ENCODE results near the gene HOXB8.

The HOXB8 gene

DNA sequence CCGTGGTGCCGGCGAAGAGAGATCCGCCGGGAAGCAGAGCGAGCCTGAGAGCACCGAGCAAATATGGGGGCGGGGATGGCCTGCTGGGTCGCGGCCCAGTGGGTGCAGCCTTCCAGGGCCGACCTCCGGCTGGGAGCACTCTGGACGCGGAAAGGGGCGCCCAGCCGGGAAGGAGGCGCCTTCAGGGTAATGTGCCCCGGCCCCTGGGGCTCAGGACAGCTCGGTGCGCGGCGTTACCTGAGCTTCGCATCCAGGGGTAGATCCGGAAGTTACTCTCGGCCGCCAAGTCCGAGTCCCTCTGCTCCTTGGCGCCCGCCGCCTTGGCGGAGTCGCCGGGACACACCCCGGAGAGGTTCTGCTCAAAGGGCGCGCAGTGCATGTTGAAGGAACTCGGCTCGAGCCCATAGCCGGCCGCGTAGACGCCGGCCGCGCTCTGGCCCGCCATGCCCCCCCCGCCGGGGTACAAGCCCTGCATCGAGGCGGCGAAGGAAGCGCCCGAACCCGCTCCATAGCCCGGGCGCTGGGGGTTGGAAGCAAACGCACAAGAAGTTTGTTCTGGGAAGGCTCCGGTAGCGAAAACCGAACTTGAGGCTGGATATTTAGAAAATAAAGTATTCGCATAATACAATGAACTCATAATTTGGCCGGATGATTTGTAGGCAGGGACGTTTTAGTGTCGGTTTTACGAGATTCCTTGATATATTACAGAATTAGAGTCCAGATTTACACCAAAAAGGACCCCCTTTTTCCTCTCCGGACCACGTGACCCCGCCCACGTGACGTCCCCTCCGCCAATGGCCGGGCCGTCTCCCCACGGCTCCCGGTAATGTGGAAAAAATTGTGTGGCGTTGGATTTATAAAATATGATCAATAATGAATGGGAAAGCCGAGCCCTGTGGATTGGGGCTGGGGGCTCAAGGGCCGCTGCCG is 4.5 kb downstream of the HOXB8 start, which contains the start of gene HOXB7:
Gene HOXB7 (minus strand): TSS at position 736 of the 930 bp plus-strand sequence. CDS start 99 bp downstream, at position 637.
- DNase-seq (ENCODE audit: low spot score) = peak; percentile 85

DNA sequence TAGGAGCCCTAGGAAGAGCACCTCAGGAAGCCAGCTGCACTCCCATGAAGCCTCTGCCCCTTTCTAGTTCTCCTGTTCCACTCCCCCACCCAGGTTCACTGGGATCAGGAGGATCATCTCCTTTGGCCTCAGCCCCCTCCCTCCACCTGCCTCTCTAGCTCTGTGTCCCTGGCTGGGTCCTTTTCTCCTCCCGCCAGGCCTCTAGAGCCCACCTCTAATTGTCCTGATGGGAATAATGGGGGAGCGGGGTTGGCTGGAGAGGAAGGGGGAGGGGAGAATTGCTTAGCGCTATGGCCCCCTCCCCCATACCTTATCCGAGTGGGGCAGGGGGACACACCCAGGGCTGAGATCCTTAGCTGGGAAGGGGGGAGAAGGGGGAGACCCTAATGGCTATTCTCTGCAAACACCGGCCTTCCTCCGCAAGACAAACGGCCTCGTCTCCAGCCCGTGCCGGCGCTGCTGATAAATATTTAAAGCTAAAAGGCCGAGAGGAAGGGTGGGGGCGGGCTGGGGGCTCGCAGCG is 5.3 kb downstream of the HOXB8 start:
- no peak for DNase-seq (ENCODE audit: low spot score)

GRCh38 chr17:48609033-48609432 is 6.1 kb downstream of the HOXB8 start:
- no peak for DNase-seq (ENCODE audit: low spot score)

DNA sequence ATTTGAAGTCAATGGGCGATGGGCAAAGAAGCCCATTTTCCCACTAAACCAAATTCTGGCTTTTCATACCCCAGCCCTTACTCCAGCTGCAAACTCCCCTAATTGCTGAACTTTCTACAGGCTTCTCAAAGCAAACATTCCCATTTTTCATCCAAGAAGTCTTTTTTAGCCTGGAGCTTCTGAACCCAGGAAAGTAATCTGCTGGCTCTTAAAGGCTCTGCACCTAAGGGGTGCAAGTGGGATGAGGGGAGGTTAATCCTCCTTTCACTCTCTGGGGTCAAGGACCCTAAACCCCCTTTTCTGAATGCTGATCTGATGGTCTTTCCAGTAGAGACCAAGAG is 6.6 kb downstream of the HOXB8 start:
- DNase-seq (ENCODE audit: low spot score) = no peak

DNA sequence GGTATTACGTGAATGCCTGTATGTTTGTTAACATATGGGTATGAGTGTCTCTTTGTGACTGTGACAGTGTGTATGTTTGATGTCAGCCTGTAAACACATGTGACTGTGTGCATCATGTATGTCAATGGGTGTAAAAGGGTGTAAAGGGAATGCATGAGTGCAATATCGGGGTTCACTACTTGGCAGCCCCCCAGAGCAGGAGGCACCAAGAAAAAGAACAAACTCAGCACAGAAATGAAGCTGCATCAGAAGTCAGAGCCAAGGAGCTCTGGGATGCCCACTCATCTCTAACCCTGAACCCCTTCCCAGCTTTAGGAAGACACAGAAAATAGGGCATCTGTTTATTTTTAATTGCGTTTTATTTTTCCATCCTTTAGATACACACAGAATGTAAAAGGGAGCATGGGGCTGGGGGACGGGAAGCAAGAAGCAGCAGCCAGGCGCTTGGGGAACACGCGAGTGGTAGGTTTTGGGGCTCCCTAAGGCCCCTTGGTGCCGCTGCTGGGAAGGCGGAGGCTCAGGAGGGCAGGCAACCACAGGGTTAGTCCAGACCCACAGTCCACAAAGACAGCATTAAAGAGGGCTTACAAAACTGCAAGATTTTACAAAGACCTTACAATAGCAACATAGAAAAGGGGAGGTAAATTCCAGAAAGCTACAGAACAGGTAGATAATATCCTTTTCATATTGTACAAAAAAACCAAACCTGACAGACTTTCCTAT is 8.0 kb downstream of the HOXB8 start:
- no peak for DNase-seq (ENCODE audit: low spot score)

DNA sequence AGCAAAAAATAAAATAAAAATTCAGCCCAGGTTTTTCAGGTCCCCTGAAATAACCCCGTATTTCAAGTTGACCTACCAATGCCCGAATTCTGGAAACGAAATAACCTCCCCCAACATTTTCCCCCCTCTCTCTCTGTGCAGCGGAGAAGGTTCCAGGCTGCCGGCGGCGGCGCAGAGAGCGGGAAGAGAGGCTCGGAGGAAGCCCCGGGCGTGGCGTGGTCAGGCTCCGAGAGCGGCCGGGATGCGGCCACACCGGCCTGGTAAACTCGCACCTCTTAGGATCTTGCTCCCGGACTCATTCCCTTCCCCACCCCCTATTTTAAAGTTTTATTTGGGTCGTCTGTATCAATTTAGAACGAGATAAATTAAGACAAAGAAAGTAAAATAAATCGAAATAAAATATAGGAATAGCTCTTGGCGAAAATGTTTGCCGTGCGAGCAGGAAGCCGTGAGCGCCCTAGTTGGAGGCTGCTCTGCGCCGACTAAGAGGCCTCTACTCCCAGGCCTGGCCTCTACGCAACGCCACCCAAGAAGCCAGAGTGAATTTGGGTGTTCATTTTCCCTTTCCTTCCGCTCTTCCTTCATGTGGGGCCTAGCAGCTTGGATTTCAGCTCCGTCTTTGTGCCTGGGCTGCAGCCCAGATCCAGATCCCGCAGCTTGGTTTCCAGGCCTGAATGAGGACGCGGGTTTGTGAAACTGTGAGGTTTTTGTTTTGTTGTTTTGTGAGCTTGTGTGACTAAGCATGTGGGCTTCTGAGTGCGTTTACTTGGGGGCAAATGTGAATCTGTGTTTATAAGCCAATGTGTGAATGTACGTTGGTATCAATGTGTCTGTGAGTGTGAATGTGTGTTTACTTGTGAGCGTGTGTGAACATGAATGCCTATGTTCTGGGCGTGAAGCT is 8.9 kb downstream of the HOXB8 start:
- no peak for DNase-seq (ENCODE audit: low spot score)

DNA sequence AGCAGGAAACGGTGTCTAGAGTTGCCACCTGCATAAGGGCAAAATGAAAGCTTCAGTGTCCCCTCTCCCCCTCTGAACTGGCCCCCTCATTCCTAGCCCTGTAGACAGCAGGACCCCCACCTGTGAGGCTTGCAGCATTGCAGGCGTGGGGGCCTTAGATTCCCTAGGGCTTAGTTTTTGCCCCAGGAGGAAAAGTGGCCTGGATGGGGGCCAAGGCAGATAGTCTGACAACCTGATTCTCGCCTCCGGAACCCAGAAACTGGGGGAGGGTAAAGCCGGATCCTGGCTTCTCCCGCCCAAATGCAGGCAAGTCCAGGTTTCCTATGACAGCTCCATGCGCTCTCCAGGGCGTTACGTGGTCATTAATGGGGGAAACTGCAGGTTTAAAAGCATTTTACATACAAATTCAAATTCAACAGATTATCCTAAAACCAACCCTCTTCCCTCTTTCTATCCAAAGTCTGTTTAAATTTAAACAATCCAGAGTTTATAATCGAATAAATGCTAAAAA is 9.6 kb downstream of the HOXB8 start:
- DNase-seq (ENCODE audit: low spot score) = no peak

GRCh38 chr17:48604770-48605329 is 10.2 kb downstream of the HOXB8 start, which contains the start of gene HOXB6:
Gene HOXB6, minus strand, starts transcription at chr17:48604986. Its CDS starts 6,836 bp downstream, at chr17:48598150.
- DNase-seq (ENCODE audit: low spot score) = no peak

DNA sequence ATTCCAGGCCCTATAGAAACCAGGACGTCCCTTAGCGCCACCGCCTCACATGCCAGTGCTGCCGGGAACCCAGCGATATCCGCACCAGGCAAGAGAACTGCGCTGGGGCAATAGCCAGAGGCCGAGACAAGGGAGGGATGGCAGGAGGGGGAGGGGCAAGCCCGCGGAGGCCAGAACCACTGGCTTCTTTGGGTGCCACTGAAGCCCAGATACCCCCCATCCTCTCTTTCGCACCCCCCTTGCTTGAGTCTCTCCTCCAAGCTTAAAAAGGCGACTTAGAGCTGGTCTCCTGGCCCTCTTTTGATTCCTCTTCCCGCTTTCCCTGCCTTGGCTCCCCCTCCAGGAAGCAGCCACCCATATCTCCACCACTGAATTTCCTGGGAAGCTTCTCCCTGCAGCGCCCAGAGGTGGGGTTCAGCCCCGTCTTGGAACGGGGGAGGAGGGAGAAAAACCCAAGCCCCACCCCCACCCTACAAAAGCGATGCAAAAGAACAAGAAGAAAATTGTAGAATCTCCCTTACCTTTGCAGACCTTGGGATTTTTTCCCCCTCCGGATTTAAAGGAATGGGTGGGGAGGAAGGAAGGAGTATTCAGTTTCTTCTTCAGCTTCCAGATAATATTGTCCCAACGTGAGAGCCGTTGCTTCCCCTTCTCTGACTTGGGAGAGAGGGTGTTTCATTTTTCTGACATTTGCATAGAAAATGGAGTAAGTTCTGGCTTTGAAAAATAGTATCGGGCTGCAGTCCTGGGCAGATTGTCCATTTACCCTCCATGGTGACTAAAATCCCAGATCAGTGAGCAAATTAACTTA is 10.9 kb downstream of the HOXB8 start:
- no peak for DNase-seq (ENCODE audit: low spot score)

DNA sequence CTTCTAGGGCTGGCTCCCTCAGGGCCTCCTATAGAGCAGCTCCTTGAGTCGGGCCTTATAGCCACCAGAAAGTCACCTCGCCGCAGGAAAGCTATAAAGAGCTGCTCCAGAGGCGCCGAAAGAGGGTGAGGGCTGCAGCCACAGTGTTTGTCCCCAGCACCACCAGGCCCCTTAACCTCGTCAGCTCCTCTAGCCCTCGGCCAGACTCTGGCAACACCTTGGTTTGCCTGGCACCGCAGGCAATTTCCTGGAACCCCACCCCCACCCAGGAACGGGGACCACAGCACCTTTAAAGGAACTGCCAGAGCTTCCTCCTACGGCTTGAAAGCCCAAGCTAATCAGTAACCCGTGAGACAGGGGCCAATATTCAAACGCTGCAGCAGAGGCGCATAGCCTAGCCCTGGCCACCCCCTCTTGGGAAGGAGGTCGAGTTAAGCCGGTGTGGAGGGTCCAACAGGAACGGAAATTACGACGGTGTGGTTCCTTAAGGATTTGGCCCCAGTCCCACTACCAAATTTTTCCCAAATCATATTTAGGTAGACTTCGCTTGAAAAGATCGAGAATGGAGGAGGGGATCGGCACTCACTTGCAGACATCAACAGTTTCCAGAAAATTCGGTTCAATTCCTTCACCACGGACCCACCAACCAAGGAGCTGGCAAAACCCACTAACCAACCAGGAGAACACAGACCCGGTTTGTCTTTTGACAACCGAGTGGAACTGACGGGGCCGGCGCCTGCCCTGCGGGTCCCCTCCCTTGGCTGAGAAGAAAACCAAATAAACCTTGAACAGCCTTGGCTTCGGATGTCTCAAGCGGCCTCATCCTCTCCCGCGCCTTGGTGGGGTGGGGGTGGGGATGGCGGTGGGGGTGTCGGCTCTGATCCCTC is 13.3 kb downstream of the HOXB8 start:
- DNase-seq (ENCODE audit: low spot score) = no peak

DNA sequence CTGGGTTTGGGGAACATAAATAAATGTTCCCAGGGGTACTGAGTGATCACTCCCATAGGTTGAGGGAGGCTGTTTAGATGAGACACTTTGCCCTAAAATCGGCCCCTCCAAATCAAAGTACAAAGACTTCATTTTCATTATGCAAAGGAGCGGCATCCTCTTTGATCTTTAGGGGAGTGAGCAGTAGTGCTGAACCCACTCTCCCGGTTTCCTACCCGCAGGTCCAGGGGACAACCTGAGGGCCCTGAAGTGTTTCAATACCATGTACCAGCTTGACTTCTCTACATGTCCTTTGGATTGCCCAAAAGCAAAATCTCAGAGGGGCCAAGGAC is 13.9 kb downstream of the HOXB8 start:
- DNase-seq (ENCODE audit: low spot score) = no peak

DNA sequence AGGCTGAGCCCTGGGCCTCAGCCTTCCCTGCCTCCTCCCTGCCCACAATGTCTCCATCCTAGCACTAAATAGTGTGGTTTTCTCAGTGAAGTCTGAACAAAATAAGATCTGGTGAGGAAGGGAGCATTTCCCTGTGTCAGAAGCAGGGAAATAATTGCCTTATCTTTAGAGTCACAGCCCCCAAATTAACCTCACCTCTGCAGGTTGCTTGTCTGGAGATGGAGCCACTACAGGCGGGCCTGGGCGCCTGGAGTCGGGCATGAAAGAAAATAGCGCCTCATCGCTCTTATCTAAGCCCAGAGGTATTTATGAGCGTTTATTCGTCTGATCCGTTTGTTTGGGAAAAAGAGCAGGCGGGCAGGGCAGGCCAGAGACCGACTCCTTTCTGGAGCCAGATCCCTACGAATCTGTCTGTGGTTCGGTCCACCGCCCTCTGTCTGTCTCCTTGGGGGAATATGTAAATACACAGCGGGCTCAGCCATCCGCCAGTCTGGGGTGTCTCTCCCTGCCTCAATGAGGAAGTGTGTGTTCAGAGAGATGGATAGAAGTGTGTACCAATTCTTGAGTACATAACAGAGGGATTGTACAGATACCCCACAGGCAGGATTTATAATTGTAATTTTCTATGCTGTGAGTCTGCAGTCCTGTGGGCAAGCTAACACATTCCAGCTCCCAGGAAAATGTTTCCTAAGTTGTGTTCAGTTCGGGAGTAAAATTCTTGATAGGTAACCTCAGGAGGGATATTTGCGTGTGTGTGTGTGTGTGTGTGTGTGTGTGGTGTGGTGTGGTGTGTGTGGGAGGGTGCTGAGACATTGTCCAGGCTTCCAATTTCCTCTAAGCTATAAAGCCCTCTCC is 14.6 kb downstream of the HOXB8 start:
- DNase-seq (ENCODE audit: low spot score) = no peak

DNA sequence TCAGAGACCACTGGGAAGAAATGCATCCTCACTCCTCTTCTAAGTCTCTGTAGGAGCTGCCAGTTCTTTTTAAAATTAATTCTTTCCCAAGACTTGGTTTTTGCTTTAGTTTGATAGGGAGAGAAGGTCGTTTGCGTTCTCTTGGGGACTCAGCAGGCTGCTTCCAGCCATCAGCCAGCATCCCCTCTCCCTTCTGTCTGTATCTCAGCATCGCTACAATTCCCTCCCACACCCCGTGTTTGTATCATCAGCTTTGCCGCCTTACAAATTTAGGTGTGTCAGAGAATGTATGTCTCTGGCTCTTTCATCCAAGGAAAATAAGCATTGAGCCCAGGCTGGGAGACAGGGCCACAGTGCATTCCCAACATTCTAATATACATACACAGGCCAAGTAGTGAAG is 15.7 kb downstream of the HOXB8 start:
- no peak for DNase-seq (ENCODE audit: low spot score)

DNA sequence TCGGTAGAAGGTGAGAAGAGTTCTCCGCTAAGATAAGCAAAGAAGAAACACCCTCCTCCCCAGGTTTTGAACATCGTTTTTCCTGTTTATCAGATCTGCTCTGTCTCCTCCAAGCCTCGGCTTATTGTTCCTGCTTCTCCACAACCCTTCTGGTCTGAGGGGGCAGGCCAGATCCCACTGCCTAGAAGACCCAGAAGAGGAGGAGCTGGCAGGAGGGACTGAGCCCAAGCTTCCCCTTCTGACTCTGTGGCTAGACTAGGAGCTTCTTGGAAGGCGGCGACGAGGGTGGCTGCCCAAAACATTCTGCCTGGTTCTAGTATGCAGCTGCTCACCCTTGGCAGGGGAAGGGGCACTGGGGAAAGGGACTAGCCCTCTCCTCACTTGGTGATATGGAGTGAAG is 16.4 kb downstream of the HOXB8 start:
- no peak for DNase-seq (ENCODE audit: low spot score)

GRCh38 chr17:48597778-48598631 is 17.1 kb downstream of the HOXB8 start:
- DNase-seq (ENCODE audit: low spot score) = peak; percentile 55

DNA sequence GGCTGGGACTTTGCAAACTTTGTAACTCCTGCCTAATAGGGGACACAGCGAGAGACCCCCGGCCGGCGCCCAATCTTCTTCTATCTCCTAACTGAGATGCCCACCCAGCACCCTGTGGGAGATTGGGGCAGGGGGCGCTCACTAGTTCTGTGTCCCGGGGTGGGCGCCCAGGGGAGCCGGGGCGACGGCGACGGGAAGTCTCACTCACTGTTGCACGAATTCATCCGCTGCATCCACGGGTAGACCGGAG is 17.6 kb downstream of the HOXB8 start:
- no peak for DNase-seq (ENCODE audit: low spot score)

DNA sequence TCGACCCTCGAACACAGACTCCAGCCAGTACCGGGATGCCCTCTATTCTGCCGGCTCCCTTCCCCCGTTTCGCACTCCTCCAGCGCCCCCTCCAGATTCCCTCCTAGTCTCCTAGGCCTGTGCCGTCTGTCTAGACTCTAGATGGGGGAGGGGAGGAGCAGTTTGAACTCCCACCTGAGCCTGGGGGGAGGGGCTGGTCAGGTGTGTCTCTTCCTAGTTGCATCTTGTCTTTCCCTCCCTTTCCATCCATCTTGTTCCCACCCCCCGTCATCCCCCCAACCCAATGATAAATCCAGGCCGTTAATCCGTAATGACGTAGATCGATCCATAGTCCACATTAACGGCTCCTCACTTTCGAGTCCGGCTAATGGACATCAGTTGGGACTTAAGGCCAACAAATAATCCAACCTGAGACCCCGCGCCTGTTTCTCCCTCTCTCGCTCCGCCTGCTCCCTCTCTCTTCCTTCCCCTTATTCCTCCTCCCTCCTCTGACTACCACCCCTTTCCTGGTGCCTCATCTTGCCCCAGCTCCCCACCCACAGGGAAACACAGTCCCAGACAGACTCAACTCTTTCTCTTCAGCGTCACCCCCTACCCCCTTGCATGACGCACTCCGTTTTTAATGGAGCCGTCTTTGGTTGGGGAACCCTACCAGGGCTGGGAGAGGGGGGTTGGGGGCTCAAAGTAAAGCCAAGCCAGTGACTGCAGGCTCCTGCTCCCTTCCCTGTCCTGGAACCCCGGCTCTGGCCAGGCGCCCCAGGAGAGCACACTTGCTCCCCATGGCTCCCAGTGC is 18.2 kb downstream of the HOXB8 start:
- no peak for DNase-seq (ENCODE audit: low spot score)
